OCI-LY3 (cell line): ENCODE results near the gene SEPTIN10.

ENCODE experiments used
- H2AFZ ChIP-seq: fragments of 200-600, 300-600 bp; shearing (Covaris generic); 2 replicates; pipeline ENCODE4 v1.6.0; 2014; ENCODE audit warnings: antibody characterized with exemption, low read depth, low read length
- H3K27ac ChIP-seq: fragments of 200-600, 300-600 bp; sonication (generic); 2 replicates; pipeline ENCODE4 v1.5.1; 2014; ENCODE audit warnings: mild to moderate bottlenecking, low read length, moderate library complexity, mixed read lengths
- H3K27me3 ChIP-seq: fragments of 200-600, 300-600 bp; sonication (generic); 2 replicates; pipeline ENCODE4 v1.6.1; 2014; ENCODE audit warnings: low read depth, low read length, mixed read lengths
- H3K36me3 ChIP-seq: fragments of 200-600, 300-600 bp; sonication (generic); replicated peaks from 2 replicates; pipeline ENCODE3; 2014; ENCODE audit warnings: low read depth, low read length, mixed read lengths
- H3K4me1 ChIP-seq: fragments of 300-600, 200-600 bp; sonication (generic); 2 replicates; pipeline ENCODE4 v1.6.1; 2014; ENCODE audit warnings: low read length, mixed read lengths
- H3K4me2 ChIP-seq: fragments of 200-600, 300-600 bp; sonication (generic); 2 replicates; pipeline ENCODE4 v1.6.1; 2014; ENCODE audit warnings: low read length, mixed read lengths
- H3K4me3 ChIP-seq: fragments of 300-600, 200-600 bp; sonication (generic); 2 replicates; pipeline ENCODE4 v1.5.1; 2014; ENCODE audit warnings: antibody characterized with exemption, mild to moderate bottlenecking, low read length, moderate library complexity
- H3K79me2 ChIP-seq: fragments of 300-600, 200-600 bp; shearing (Covaris generic); 2 replicates; pipeline ENCODE4 v1.6.1; 2014; ENCODE audit warnings: mild to moderate bottlenecking, low read length, mixed read lengths
- H3K9ac ChIP-seq: fragments of 300-600, 200-600 bp; shearing (Covaris generic); 2 replicates; pipeline ENCODE4 v1.6.0; 2014; ENCODE audit warnings: mild to moderate bottlenecking, low read length, moderate library complexity
- H3K9me3 ChIP-seq: fragments of 200-600, 300-600 bp; shearing (Covaris generic); 2 replicates; pipeline ENCODE4 v1.6.1; 2014; ENCODE audit warnings: low read length, mixed read lengths; ENCODE audit not compliant: insufficient read depth
- H4K20me1 ChIP-seq: fragments of 200-600, 300-600 bp; sonication (generic); 2 replicates; pipeline ENCODE4 v1.6.1; 2016; ENCODE audit warnings: low read length, mixed read lengths; ENCODE audit not compliant: insufficient read depth
- EZH2phosphoT487 ChIP-seq: fragments of 200-600 bp; shearing (Covaris generic); IDR thresholded peaks from 2 replicates; pipeline ENCODE4 v1.6.1; 2018; ENCODE audit warnings: antibody characterized with exemption, mixed run types, low read depth
- TF ChIP-seq, protein P1 (sequence below): fragments of 200-600, 300-600 bp; sonication (generic); IDR thresholded peaks from 2 replicates; pipeline ENCODE4 v1.5.1; 2014; ENCODE audit warnings: antibody characterized with exemption, low read length, low read depth

SEPTIN10 gene

DNA sequence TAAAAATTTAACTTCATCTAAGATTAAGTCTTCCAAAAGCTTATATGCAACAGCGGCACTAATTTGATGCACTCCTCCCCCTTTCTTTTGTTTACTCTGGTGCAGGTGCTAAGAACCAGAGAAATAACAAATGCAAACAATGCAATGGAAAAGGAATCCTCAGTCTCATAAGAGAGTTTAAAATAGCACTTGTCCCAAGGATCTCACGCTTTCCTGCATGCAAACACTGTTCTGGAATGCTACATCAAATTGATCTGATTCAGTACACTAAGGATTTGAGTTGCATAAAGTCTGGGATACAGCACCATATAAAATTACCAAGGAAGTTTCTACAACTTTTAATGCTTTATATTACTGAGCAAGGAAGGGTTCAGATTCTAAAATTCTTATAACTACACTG is 50.5 kb downstream of the SEPTIN10 start:
- peaks cover 10% of the 10 kb centered on the region; the same call in 1 of the 2 replicates for H3K27me3 ChIP-seq
- H3K9ac ChIP-seq = no peak overlapping the region
- no peak overlapping the region for H2AFZ ChIP-seq
- H3K4me1 ChIP-seq = no peaks in the 10 kb centered on the region
- no peaks in the 10 kb centered on the region for H3K36me3 ChIP-seq
- no peak overlapping the region for H3K4me2 ChIP-seq
- no peaks in the 10 kb centered on the region for H3K79me2 ChIP-seq
- H3K4me3 ChIP-seq = no peak overlapping the region
- no peak overlapping the region for H3K27ac ChIP-seq
- TF ChIP-seq, protein P1, sequence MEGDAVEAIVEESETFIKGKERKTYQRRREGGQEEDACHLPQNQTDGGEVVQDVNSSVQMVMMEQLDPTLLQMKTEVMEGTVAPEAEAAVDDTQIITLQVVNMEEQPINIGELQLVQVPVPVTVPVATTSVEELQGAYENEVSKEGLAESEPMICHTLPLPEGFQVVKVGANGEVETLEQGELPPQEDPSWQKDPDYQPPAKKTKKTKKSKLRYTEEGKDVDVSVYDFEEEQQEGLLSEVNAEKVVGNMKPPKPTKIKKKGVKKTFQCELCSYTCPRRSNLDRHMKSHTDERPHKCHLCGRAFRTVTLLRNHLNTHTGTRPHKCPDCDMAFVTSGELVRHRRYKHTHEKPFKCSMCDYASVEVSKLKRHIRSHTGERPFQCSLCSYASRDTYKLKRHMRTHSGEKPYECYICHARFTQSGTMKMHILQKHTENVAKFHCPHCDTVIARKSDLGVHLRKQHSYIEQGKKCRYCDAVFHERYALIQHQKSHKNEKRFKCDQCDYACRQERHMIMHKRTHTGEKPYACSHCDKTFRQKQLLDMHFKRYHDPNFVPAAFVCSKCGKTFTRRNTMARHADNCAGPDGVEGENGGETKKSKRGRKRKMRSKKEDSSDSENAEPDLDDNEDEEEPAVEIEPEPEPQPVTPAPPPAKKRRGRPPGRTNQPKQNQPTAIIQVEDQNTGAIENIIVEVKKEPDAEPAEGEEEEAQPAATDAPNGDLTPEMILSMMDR = no peak
- no peak for TF ChIP-seq EZH2phosphoT487
- H3K9me3 ChIP-seq = no peaks in the 10 kb centered on the region
- H4K20me1 ChIP-seq = no peaks in the 10 kb centered on the region

DNA sequence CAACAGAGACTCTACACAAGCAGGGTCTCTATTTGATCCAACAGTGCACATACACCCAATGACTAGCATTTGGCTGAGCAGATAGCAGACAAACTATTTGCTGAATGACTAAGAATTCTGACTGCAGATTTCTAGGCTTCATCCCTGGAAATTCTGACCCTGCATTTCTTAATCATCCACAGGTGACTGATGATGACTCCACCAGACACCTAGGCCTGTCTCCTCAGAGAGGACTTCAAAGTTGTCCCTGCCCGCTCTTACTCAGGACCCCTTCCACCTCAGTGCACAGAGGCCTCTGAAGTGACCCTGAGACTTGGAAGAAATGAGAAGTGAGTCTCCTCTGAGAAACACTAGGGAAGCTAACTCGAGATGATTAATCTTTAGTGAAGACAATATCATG is 51.3 kb downstream of the SEPTIN10 start:
- Histone ChIP-seq H3K4me2 (no peak overlapping the region), H3K36me3 (no peaks in the 10 kb centered on the region), H3K9ac (no peak overlapping the region), H3K4me1 (no peaks in the 10 kb centered on the region), H3K4me3 (no peak overlapping the region), H3K79me2 (no peaks in the 10 kb centered on the region), H4K20me1 (no peaks in the 10 kb centered on the region), H3K27me3 (peaks cover 10% of the 10 kb centered on the region; the same call in 1 of the 2 replicates), H3K9me3 (no peaks in the 10 kb centered on the region), H2AFZ (no peak overlapping the region), H3K27ac (no peak overlapping the region)
- no peak for TF ChIP-seq EZH2phosphoT487
- TF ChIP-seq, protein P1 = no peak

DNA sequence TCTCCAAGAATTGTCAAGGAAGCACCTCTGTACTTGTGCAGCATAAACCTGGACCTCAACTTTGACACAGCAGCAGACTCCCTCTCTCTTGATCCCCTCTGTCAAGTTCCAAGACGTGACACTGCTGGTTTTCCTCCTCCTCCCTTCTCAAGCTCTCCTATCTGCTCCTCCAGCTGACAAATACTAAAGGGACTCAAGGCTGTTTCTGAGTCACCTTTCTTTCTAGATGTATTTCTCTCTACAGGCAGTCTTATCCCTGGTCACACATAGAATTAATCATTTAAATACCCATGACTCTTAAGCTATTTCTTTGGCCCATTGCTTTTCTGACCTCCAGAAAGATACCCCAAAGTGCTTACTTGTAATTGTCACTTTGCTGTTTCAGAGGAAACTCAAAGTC is 53.5 kb downstream of the SEPTIN10 start:
- Histone ChIP-seq H3K4me3 (no peak overlapping the region), H2AFZ (no peak overlapping the region), H3K9ac (no peak overlapping the region), H3K36me3 (no peaks in the 10 kb centered on the region), H3K79me2 (no peaks in the 10 kb centered on the region), H3K27ac (no peak overlapping the region), H4K20me1 (no peaks in the 10 kb centered on the region), H3K9me3 (no peaks in the 10 kb centered on the region), H3K4me1 (no peaks in the 10 kb centered on the region), H3K27me3 (peaks cover 4% of the 10 kb centered on the region; the same call in 1 of the 2 replicates), H3K4me2 (no peak overlapping the region)
- no peak for TF ChIP-seq EZH2phosphoT487
- TF ChIP-seq, protein P1 = no peak

DNA sequence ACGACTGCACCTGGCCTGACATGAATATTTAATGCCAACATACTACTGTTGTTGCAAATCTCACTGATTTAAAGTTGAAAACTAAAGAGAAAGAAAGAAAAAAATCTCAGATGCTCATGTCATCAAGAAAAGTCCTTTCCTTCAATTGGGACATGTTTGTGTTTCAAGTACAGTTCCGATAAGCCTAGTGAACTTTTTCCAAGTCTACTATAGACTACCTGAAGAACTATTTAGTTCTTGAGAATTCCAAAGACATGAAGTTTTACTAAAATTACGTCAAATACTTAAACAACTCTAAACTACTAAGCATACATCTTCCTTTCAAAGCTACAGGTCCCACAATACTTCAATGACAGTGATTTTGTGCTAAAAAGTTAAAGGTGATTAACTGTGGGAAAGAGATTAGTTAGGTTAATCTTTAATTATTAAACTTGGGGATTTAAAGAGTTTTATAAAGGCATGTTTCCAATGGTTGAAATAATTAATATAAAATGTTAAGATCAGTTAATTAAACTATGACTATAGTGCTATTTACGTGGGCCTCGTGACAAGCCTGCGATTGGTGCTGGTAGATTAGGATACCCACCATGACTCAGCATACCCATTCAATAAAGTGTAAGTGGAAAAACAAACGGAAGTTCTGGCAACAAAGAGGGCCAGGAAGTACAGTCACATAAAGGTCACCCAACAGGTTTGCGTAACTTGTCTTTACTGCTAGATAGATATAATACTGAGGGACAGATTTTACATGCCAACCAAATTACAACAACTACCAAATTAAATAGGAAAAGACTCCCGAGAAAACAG is 55.5 kb downstream of the SEPTIN10 start:
- H3K4me2 ChIP-seq = no peak overlapping the region

More for the DNA sequence above, 55.5 kb downstream of the SEPTIN10 start:
- Histone ChIP-seq H4K20me1 (no peaks in the 10 kb centered on the region), H3K4me1 (no peaks in the 10 kb centered on the region), H3K4me3 (no peak overlapping the region), H3K79me2 (no peaks in the 10 kb centered on the region), H3K27ac (no peak overlapping the region), H3K36me3 (no peaks in the 10 kb centered on the region), H3K9ac (no peak overlapping the region), H3K9me3 (no peaks in the 10 kb centered on the region), H2AFZ (no peak overlapping the region), H3K27me3 (no peaks in the 10 kb centered on the region)
- TF ChIP-seq, protein P1 = no peak
- no peak for TF ChIP-seq EZH2phosphoT487
